ENCODE results near the gene DHRS4L2.
"Not testable (repeated sequence)": the region's sequence is repeated elsewhere in the genome, so short reads cannot be mapped to it uniquely, and the experiment has no call there.

DHRS4L2 gene

DNA sequence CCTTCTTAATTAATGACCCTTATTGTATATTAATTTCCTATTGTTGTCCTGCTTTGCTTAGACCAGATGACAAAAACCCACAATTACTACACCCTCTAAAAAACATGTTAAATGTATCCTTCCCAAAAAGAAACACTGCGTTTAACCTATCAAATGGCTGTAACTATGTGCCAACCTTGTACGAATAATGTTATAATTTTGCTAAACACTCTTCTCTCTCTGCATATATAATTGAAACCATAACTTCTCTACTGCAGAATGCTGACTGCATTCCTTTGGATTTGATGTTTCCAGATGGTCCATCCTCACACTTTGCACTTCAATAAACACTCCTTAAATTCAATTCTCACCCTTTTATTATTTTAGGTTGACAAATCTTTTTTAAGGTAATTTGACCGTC, 31.8 kb downstream of the DHRS4L2 start:
- not testable (repeated sequence) for DNase-seq

DNA sequence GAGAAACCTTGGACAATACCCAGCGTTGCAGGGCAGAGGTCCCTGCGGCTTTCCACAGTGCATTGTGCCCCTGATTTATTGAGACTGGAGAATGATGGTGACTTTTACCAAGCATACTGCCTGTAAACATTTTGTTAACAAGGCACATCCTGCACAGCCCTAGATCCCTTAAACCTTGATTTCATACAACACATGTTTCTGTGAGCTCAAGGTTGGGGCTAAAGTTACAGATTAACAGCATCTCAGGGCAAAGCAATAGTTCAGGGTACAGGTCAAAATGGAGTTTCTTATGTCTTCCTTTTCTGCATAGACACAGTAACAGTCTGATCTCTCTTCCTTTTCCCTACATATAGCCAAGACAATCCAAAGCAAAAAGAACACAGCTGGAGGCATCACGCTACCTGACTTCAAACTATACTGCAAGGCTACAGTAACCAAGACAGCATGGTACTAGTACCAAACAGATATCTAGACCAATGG, 36.2 kb downstream of the DHRS4L2 start:
- not testable (repeated sequence) for DNase-seq

DNA sequence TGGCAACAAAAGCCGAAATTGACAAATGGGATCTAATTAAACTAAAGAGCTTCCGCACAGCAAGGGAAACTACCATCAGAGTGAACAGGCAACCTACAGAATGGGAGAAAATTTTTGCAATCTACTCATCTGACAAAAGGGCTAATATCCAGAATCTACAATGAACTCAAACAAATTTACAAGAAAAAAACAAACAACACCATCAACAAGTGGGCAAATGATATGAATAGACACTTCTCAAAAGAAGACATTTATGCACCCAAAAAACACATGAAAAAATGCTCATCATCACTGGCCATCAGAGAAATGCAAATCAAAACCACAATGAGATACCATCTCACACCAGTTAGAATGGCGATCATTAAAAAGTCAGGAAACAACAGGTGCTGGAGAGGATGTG, 41.0 kb downstream of the DHRS4L2 start:
- not testable (repeated sequence) for DNase-seq

DNA sequence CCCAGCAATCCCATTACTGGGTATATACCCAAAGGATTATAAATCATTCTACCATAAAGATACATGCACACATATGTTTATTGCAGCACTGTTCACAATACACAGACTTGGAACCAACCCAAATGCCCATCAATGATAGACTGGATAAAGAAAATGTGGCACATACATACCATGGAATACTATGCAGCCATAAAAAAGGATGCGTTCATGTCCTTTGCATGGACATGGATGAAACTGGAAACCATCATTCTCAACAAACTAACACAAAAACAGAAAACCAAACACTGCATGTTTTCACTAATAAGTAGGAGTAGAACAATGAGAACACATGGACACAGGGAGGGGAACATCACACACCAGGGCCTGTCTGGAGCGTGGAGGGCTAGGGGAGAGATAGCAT, 42.6 kb downstream of the DHRS4L2 start:
- not testable (repeated sequence) for DNase-seq

DNA sequence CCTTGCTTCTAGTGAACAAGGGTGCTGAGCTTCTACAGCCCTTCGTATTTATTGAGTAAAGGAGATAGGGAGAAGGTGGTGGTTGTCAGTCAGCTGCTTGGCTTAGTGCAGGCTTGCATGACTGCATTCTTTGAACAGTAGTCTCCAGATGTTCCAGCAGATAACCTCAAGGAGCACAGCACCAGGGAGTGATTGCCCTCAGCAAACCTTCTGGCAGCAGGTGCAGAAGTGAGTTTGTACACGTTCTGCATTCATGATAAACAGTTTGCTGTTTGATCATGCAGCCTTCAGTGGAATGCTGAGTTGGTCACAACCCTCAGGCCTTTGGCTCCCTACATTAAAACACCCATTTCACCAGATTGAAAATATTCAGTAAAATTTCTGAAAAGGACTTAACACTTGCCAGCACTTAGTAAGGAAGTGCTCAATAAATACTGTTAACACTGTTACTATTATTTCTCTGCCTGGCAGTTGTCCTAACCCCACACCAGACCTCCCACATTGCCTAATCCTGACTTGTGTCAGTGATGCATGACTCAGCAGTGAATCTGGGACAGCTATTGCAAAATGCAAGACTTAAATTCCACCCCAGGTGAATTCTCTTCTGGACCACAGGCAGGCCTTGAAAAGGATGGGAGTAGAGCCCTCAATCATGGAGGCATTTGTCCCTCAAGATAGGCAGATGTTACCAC, 44.1 kb downstream of the DHRS4L2 start:
- no peak for DNase-seq

DNA sequence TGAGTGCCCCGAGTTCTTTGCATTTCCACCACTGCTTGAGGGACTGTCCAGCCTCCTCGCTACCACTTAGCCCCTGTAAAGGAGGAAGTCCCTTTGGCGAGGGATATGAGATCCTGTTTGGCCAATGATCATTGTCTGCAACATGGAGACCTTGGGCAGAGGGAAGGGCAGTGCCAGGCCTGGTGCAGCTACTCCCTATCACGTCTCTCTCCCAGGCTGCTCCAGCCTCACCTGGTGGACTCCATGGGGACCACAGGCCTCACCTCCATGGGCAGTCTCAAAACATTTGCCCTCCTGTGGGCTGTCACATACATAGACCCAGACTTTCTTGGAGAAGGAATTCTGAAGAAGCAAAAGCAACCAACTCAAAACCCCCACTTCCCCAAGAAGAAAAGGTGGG, 47.0 kb downstream of the DHRS4L2 start:
- not testable (repeated sequence) for DNase-seq

DNA sequence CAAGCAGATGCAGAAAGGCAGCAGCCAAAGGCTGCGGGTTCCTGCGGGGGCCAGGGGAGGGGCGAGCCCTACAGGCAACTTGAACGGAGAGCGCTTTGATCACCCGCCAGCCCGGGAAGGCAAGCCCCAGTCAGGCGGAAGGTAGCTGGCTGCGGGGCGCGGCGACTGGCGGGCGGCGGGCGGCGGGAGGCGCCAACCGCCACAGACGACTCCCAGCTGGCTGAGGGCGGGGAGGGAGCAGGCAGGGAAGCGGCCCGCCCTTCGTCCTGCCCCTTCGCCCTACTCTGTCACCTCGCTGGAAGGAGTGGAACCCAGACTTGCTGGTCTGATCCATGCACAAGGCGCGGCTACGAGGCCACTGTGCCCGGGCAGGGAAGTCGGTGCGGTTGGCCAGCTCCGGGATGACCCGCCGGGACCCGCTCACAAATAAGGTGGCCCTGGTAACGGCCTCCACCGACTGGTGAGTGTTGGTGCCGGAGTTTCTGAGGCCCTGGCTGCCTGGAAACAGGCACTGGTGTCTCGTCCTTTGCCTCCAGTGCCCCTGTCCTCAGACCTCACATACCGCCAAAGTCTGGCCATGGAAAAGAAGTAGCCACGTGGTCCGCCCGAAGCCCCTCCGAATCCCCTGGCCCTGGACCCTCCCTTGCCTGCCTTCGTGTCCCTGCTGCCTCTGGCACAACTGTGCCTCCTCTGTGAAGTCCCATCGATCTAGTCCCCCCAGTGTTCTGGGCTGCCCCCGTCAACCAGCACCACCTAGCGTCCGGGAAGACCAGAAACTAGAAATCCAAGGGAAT, 47.6 kb downstream of the DHRS4L2 start:
- peak; percentile 71 for DNase-seq

DNA sequence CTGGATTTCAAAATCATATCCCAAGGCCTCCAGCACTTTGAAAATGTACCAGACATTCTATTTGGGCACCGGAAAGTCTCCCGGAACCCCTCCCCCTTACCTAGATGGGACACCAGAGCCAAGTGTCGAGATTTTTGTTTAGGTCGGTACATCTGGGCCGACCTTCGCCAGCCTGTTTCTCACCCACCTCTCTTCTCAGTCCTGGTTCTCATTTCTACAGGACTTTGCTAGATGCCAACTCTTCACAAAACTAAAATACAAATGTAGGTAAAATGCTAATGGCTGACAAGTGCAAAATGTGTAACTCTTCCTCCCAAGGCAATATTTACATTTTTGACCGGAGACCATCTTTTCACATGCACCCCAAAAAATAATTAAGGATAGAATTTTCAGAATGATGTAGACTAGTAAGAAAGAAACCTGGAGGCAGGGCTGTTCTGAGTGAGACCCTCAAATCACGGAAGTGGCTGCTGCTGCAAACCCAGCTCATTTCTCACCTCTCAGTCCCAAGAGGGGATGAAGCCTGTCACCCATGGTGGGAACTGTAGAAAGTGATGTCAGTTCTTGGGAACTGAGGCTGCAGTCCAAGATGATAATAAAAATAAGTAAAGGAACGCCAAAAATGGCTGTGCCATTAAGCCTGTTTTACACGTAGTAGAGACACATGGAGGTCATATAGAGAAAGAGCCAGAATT, 48.4 kb downstream of the DHRS4L2 start:
- not testable (repeated sequence) for DNase-seq

DNA sequence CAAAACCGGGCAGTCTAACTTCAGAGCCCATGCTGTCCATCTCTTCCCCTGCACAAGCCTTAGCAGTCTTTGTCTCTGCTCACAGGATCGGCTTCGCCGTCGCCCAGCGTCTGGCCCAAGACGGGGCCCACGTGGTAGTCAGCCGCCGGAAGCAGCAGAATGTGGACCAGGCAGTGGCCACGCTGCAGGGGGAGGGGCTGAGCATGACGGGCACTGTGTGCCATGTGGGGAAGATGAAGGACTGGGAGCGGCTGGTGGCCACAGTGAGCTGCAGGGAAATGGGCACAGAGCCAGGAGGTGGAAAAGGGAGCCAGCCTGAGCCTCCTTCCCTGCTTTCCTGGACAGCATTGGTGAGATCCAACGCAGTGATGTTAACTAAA, 48.9 kb downstream of the DHRS4L2 start:
- no peak for DNase-seq

DNA sequence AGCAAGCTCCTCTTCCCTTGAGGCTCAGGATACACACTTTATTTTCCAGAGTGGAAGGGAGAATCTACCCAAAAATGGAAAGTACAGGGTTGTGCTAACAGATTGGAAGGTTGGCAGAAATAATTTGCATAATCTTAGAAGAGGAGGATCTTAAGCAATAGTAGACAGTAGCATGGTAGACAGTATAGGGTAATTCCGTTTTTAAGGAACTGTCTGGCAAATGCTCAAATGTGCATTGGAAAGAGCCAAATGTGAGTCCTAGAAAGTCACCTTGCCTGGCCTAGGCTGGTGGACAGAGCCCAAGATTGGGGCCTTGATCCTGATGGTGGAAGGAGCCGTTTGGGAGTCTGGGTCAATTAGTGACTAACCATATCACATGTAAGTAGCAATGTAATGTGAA, 50.0 kb downstream of the DHRS4L2 start:
- no peak for DNase-seq

DNA sequence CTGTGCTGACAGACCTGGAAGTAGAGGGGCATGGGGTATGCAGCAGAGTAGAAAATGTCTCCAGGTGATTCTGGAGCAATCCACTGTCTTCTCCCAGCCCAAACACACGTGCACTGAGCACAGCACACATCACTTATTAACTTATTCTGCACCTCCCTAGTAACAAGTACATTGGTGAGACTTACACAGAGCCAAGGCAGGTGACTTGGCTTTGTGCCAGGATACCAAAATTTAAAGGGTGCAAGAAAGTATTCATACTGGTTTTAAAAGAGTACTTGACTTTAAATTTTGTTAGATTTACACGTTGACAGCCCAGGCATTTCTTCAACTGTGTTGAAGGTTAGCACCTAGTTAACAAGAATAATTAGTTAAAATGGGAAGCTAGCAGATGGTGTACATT, 52.0 kb downstream of the DHRS4L2 start:
- DNase-seq, result no peak

DNA sequence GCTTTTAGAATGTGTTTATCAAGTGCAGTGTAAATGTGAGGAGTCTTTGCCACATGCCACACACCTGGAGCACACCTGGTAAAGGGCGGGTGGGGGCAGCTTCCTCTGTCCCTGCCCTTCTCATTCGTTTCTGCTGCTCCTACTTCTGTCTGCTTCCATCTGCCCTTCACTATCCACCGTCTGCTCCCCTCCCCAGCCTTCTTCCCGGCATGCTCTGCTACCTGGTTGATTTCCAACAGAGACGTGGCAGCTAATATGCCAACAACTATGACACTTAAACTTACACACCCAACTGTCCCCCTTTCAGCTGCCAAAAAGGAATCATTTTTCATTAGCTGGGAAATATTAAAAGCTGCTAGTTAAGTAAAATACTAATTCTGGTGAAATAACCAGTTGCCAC, 54.0 kb downstream of the DHRS4L2 start:
- DNase-seq, result no peak

DNA sequence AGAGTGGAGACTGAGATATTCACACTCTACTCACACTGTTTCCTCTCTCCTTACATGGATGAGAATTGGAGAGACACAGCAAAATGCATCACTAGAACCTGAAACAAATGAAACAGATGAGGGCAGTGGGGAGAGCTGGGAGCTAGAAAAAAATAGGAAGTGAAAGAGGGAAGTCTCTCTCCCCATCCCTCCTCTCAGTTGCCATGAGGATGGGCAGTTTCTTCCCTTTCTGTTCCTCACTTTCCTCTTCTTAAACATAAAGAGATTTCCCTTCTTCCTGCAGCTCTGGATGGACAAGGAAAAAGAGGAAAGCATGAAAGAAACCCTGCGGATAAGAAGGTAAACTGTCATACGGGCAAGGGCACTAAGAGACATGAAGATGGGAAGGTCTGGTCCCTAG, 60.3 kb downstream of the DHRS4L2 start:
- not testable (repeated sequence) for DNase-seq

DNA sequence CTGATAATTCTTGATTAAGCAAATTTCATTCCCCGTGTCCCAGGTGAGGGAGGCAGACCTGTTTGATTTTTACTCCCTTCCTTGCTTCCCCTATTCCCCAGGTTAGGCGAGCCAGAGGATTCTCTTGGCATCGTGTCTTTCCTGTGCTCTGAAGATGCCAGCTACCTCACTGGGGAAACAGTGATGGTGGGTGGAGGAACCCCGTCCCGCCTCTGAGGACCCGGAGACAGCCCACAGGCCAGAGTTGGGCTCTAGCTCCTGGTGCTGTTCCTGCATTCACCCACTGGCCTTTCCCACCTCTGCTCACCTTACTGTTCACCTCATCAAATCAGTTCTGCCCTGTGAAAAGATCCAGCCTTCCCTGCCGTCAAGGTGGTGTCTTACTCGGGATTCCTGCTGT, 62.0 kb downstream of the DHRS4L2 start:
- not testable (repeated sequence) for DNase-seq

DNA sequence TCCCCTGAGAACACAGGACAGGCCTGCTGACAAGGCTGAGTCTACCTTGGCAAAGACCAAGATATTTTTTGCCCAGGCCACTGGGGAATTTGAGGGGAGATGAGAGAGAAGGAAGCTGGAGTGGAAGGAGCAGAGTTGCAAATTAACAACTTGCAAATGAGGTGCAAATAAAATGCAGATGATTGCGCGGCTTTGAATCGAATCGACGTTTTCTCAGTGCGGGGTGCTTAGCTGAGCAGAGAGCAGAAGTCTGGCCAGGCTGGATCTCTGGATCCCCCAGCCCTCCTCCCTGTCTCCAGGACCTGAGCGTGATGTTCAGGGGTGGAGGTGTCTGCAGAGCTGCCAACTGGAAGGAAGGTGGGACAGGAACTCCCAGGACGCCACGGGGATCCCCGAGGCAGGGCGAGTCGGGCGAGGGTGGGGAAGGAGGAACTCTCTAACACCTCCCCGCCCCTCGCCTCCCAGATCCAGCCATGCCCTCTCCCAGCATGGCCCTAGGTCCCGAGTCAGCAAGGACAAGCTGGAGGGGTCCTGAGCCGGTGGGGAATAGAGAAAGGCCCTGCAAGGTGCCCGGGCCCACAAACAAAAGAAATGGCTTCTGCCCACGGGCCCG, 62.6 kb downstream of the DHRS4L2 start:
- no peak for DNase-seq

DNA sequence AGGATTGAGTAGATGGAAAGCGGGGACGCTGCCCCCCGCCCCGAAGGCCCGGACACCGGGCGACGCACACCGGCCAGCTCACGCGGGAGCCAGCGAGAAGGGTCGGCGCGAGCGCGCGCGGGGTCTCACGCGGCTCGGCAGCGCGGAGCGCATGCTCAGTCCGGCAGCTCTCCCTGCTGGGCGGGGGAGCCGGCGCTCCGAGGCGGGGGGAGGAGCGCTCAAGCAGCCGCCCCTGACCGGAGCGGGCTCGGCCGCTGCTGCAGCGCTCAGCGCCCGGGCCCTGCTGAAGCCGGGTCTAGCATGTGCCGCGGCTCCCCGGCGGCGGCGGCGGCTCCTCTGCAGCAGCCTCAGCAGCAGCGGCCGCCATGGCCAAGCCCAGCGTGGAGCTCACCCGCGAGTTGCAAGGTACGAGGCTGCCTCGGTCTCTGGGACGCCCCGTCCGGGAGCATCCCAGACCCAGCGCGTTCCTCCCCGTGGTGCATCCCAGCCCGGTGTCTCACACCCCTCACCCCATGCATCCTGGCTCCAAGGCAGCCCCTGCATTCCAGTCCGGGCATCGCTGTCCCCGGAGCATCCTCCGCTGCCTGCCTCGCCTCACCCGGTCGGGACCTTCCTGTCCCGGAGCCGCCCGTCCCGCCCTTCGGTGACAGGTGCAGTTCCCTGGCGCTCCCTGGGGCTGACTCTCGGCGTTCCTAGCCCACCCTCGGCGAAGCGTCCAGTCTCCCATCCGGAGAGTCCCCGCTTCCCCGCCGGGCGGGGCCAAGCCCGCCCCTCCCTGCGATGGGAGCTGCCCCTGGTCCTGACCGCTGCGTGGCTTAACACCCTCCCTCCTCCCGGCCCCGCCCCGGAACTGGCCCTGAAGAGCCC, 63.3 kb downstream of the DHRS4L2 start, which contains the start of gene CARMIL3:
Gene CARMIL3, plus strand, starts transcription at position 221 of the 867 bp plus-strand sequence. Its CDS starts 145 bp downstream, at position 366.
- DNase-seq, result peak; percentile 57

DNA sequence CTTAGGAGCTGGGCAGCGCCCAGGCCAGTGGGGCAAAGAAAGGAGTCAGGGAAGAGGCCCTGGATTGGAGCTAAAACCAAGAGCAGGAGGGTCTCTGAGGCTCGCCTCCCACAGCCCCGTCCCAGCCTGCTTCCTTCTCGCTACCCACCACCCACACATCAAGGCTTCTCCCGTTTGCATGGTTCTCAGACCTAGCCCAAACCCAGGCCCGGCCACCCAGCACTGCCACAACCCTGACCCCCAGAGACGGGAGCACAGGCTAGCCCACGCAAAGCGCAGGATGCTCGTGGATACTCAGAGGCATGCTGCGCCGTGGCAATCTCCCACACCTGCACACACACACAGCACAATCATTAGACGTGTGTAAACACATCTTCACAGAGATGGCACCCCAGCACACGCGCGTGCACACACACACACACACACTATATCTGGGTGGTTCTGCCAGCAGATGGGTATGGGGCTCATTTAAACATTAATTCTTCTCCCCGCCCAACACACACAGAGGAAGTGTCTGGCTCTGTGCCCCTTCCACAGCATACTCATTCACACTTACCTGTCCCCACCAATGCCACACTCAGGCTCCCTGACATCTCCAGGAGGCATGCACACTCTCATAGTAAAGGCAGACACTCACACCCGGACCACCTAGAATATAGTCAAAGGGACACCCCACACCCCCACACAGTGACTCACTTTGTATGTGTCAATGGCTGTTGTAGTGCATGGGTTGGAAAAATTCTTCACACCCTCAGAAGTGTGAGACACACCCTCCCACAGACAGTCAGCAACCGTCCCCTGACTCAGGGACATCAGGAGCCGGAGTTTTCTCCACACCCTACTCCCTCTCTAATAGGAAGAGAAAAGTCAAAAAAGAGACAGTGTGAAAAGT, 64.2 kb downstream of the DHRS4L2 start:
- DNase-seq, result peak; percentile 47

DNA sequence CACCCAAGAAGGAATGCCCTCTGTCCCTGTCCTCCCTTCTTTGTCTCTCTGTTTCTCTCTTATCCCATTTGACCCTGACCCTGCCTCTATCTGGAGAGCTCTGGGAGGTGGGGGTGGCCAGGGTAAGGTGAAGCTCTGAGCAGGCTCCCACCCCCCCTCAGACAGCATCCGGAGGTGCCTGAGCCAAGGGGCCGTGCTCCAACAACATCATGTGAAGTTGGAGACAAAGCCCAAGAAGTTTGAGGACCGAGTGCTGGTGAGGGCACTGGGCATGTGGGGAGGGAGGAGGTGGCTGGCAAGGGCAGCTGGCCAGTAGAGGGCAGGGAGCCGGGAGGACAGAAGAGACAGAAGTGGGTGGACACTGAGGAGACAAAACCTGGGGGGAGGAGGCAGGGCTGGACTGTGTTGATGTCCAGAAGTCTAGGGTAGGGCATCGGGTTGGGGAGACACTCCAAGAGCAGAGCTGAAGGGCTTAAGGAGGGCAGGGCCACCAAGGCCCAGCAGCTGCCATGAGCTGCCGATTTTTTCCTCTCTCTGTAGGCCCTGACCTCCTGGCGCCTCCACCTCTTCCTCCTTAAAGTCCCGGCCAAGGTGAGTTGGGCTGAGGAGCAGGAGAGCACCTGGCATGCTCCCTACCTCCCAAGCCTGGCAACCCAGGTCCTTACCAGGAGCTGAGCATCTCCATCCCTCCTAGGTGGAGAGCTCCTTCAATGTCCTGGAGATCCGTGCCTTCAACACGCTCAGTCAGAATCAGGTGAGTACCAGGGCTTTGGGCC, 65.0 kb downstream of the DHRS4L2 start:
- DNase-seq, result no peak

DNA sequence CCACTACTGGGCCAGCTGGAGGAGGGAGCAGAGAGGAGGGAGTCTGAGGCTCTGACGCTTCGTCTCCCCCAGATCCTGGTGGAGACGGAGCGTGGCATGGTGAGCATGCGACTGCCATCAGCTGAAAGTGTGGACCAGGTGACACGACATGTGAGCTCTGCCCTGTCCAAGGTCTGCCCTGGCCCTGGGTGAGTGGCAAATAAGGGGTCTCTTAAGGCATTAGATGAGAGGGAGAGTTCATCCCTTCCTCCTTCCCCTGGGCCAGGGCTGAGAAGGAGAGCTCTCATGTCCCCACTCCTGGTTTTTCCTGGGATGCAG, 65.6 kb downstream of the DHRS4L2 start:
- DNase-seq, result no peak

DNA sequence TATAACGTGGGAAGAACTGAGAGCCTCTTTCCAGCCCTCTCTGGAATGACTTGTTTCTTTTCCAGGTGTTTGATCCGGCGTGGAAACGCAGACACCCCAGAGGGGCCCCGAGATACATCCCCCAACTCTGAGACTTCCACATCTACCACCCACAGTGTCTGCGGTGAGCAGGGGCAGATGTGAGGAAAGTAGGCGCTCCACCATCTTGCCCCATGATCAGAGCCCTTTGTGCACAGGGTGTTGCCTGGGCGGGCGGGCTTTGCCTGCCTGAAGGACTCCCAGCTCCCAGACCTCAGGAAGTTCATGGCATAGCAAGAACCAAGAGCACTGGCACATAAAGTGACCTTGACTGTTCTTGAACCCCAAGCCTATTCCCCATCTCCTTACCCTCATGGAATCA, 65.9 kb downstream of the DHRS4L2 start:
- DNase-seq, result no peak
